ENCODE results near the gene ARHGAP18.

Gene ARHGAP18

DNA sequence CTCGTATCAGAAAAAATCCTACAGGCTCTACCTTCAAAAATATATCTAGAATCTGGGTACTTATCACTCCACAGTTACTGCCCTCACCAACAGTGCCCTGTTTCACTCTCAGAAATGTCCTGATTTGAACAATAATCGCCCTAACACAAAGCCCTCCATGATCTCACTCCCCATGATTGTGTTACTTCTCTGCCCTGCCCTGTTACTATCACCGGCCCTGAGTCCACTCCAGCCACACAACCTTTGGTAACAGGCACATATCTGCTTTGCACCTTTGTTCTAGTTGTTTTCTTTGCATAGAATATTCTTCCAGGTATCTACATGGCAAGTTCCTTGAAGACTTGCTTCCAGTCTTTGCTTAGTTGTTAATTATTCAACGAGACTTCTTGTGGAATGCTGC is 142.0 kb downstream of the ARHGAP18 start:
- no peak for DNase-seq

DNA sequence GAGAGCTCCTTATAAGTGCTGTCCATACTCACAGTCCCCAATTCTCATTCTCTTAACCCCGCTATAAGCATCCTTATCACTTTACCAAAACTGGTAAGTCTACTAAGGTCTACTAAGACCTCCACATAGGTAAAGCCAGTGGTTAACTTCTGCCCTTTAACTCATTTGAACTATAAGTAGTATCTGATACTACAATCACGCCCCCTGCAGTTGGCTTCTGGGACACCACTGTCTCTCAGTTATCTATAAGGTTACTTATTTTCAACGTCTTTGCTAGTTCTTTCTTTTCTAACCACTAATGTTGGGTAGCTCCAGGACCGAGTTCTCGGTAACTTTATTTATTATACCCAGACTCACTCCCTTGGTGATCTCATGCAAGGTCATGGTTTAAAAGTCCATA is 142.6 kb downstream of the ARHGAP18 start:
- no peak for DNase-seq

DNA sequence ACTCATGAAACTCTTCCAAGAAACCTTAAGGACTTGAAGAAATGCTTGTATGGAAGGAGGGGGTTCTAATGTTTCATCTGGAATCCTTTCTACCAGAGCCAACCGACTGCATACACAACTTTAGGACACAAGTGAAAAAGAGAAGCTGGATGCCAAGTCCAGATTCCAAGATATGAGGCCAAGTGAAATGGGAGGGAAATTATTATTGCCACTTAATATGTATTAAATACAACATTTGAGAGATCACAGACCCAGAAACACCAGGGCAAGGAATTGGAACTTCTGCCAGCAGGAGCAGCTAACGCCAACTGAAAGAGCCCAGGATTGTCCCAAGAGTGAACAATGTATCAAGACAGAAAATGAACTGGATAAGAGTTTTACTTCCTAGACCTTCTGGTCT is 144.2 kb downstream of the ARHGAP18 start:
- DNase-seq, result no peak

DNA sequence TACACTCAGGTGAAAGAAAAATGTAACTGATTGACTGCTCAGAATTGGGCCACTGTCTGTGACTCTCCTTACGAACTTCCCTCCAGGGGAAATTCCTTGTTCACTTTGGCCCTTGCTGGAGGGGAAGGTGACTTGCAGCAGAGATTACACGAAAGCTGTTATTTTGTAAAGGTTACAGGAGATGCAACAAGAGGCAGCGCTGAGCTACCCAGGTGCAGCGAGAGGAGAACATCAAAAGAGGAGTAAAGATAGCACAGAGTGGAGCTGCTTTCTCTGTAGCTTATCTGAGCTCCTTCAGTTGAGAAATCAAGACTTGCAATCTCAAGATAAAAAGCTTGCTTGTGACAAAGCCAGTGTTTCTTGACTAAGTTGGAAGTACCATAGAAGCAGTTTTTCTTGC is 144.6 kb downstream of the ARHGAP18 start:
- no peak for DNase-seq

DNA sequence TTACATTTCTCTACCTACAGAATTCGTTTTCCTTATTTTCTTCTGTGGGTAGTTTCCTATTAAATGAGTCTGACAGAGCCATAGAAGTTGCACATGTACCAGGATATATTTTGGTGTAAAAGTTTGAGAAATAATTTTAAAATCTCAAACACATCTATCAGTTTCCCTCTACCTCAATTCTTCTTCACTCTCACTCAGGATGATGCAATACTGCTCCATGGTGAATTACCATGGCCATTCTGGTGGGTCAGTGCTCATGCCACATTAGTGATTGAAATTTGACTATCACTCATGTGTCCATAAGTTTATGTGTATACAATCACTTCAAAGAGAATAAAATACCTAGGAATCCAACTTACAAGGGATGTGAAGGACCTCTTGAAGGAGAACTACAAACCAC is 151.7 kb downstream of the ARHGAP18 start:
- DNase-seq, result no peak

DNA sequence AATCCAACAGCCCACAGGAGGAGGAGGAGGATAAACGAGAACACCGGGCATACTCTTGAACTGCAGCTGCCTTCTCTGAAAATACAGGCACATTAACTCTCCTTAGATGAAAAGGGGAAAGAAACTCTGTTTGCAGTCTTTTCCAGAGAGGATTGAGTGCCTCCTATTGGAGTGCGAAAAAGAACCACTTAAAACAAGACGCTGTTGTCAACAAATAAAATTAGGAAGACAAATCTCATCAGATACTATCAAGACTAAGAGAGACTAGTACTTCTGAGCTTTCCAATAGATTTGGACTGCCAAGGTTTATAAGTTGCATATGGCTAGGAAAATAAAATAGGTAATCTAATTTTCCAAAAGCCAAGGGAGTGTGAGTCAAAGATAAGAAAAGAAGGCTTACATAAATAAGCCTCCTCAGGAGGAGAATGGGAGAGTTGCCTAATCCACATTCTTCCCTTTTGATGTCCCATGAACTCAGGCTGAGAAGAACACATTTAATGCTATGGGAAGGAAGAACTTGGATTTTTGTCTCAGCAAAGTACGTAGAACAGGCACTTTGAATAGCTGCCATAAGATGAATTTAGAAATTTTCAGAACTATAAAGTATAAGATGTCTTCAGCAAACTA is 154.7 kb downstream of the ARHGAP18 start:
- DNase-seq, result no peak

DNA sequence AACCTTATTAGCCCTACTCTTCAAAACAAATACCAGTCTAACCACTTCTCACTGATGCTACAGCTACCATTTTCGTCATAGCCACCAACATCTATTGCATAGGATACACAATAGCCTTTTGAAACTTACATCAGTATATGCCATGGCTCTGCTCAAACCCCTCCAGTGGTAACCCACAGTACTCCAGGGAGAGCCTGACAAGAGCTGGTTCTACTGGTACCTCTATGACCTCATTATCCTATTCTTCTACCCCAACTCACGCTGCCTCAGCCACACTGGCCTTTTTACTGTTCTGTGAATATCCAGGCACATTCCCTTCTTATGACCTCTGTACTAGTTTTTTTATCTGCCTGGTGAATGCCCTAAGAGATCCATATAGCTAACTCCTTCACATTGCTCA is 157.6 kb downstream of the ARHGAP18 start:
- DNase-seq, result no peak

DNA sequence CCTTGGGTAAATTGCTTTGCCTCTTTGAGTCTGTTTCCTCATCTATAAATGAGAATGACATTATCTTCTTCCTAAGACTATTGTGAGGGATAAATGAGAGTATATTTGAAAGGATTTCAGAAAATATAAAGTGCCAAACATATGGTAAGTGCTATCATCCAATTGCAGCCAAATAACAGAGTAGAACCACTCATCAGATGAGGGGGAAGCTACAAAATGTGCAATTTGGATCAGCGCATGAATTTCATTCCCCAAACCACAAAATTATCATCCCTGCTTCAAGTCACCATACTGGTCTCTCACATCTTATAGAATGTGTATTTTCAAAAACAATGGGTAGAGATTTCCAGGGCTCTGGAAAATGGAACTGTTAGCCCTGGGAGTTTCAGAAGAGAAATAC is 158.5 kb downstream of the ARHGAP18 start:
- DNase-seq, result no peak

DNA sequence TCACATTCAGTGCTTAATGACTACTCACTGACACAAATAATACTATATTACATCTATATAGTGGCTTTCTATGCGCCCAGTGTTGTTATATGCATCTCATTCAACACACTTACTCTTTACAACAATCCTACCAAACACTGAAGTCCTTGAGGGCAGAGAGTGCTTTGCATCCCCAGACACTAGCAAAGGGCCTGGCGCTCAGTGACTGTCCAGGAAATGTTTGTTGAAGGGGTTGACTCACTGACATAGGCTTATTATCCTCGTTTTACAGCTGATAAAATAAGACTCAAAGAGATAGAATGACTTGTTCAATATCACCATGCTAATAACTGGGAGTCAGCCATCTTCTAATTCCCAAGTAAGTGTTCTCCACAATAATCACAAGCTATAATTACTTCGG is 163.3 kb downstream of the ARHGAP18 start:
- no peak for DNase-seq

DNA sequence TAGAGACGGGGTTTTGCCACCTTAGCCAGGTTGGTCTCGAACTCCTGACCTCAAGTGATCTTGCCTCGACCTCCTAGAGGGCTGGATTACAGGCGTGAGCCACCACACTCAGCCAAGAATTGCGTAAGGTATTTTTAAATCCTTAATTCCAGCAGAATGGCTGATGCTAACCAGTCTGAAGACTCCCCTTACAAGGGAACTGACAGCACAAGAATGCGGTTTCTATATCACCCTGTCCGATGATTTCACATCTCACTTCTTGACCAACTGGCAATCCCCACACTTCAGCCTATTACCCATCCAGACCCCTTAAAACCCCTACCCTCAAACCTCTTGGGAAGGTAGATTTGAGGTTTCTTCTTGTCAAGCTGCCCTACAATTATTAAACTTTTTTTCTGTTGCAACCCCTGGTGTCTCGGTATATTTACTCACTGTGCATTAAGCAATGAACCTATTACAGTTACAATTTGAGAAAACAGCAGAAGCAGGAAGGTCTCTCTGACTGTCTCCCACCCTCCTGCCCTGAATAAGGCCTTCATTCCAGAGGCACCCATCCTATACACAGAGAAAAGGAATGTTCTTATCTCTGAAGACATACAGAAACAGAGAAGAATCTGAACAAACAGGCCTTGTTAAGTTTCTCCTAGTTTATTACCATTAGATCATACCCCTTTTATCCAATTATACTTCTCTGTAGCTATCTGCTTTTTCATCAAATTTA is 164.9 kb downstream of the ARHGAP18 start:
- no peak for DNase-seq

DNA sequence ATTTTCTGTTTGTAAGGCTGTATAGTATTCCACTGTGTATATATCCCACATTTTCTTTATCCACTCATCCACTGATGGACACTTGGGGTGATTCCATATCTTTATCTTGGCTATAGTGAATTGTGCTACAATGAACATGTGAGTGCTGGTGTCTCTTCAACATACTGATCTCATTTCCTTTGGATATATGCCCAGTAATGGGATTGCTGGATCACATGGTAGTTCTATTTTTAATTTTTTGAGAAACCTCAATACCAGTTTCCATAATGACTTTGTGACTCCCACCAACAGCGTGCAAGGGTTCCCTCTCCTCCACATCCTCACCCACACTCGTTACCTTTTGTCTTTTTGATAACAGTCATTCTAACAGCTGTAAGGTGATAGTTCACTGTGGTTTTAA is 166.0 kb downstream of the ARHGAP18 start:
- no peak for DNase-seq

DNA sequence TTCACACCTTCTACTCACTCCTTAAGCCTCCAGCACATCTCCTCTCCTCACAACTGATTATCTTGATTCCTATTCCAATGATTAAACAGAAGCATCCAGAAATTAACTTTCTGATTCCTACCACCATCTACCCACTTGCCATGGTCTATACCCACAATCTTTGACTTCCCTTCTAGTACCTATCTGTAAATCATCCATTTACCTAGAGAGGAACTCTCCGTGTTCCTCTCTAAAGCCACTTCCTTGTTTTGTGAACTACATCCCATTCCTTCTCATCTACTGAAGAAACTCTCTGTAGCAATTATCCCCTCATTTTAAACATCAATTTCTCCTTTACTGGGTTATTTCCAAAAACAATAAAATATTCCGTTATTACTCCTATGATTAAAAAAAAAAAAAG is 167.3 kb downstream of the ARHGAP18 start:
- no peak for DNase-seq

DNA sequence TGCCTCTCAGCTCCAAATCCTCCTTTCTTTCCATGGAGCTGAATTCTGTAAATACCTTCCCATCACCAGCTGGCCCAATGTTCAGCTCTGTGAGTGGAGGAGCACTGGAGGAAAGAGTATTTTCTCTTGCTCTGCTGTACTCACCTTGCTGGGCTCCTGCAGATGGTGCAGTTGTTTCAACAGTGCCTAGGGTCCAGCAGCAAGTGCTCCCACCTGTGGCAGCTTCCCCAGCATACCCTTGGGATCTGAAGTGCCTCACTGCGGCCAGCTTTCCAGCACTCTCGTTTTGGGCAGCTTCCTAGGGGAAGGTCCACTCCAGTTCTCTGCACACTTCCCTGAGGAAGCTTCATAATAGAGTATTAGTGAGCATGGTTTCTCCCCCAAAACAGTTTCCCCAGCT is 170.9 kb downstream of the ARHGAP18 start:
- DNase-seq, result no peak

DNA sequence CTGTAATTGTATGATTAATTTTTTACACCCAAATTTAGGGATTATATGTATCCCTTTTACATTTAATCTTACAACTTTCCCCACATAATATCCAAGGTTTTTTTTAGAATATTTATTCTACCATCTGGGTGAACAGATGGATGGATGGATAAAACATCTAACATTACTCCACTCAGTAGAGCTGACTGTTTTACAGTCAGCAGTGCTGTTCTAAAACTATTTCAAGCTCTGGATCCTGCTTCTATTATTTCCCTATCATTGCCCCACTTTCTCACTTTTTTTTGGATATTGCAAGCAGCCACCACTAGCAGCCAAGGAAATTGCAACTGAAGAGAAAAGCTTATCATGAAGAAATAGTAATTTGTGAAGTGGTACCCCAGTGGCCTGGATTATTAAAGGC is 173.7 kb downstream of the ARHGAP18 start:
- DNase-seq, result no peak

DNA sequence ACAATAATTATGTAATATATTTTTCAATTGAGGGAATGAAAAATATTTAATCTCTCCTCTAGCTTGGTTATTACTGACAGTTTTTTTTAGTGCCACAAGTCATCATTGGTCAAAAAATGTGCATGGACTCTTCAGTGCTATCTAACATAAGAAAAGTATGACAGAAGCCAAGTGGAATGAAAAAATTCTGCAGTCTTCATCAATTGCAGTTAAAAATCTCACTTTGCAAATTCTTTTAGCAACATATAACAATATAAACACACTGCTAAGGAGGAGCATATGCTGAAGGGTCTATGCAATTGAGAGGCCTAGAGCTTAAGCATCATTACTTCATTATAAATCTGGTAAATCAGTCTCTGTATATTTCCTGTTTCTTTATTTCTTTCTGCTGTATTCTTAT is 175.1 kb downstream of the ARHGAP18 start:
- no peak for DNase-seq
